HCT116 (cell line): ENCODE measurements around the gene CRYBG2.

Experiments
- CBX3 ChIP-seq: IDR thresholded peaks from 2 replicates; pipeline ENCODE4 v1.6.1; 2012; ENCODE audit warnings: low read depth
- CEBPB ChIP-seq: IDR thresholded peaks from 2 replicates; pipeline ENCODE4 v1.6.1; 2012; ENCODE audit warnings: low read depth
- CTCF ChIP-seq, 3 experiments: fragments of 200-600 bp in 1 of 3; sonication (generic) in 1 of 3; IDR thresholded peaks in 2 of 3; conservative IDR thresholded peaks in 1 of 3; 2 replicates each; pipeline ENCODE4 v1.5.1; 2012 to 2017; ENCODE audit warnings: low read depth in 2 of 3, low read length in 2 of 3, antibody characterized with exemption in 1 of 3, borderline replicate concordance in 1 of 3, control low read depth in 1 of 3, mild to moderate bottlenecking in 1 of 3, mixed read lengths in 1 of 3, mixed run types in 1 of 3, moderate library complexity in 1 of 3; ENCODE audit not compliant: insufficient read depth in 1 of 3
- EGR1 ChIP-seq: IDR thresholded peaks from 2 replicates; pipeline ENCODE4 v1.6.1; 2012; ENCODE audit warnings: low read depth
- EZH2 ChIP-seq: fragments of 200-600 bp; sonication (generic); IDR thresholded peaks from 2 replicates; pipeline ENCODE4 v1.6.1; 2017; ENCODE audit warnings: antibody characterized with exemption, mixed run types
- MAX ChIP-seq: IDR thresholded peaks from 2 replicates; pipeline ENCODE4 v1.6.1; 2012
- POLR2A ChIP-seq: IDR thresholded peaks from 2 replicates; pipeline ENCODE4 v1.7.0; 2011; ENCODE audit warnings: borderline replicate concordance; ENCODE audit not compliant: insufficient read depth, insufficient read length; ENCODE audit errors: extremely low read depth
- POLR2AphosphoS5 ChIP-seq: IDR thresholded peaks from 2 replicates; pipeline ENCODE4 v1.6.1; 2011; ENCODE audit warnings: mild to moderate bottlenecking, low read depth, low read length, moderate library complexity
- RAD21 ChIP-seq: IDR thresholded peaks from 2 replicates; pipeline ENCODE4 v1.6.1; 2012; ENCODE audit warnings: low read depth, mild to moderate bottlenecking
- SP1 ChIP-seq: IDR thresholded peaks from 2 replicates; pipeline ENCODE4 v1.6.1; 2012; ENCODE audit warnings: low read depth
- YY1 ChIP-seq: IDR thresholded peaks from 2 replicates; pipeline ENCODE4 v1.6.1; 2011; ENCODE audit warnings: low read length, low read depth, moderate library complexity, mild to moderate bottlenecking; ENCODE audit not compliant: insufficient replicate concordance; ENCODE audit errors: extremely low read depth
- ZNF274 ChIP-seq: fragments of 200-500 bp; sonication (Bioruptor generic); IDR thresholded peaks from 2 replicates; pipeline ENCODE4 v1.6.1; 2014; ENCODE audit warnings: mild to moderate bottlenecking, low read depth, low read length, inconsistent platforms
- TF ChIP-seq, protein P1 (sequence below): IDR thresholded peaks from 2 replicates; pipeline ENCODE4 v1.6.1; 2012

DNA sequence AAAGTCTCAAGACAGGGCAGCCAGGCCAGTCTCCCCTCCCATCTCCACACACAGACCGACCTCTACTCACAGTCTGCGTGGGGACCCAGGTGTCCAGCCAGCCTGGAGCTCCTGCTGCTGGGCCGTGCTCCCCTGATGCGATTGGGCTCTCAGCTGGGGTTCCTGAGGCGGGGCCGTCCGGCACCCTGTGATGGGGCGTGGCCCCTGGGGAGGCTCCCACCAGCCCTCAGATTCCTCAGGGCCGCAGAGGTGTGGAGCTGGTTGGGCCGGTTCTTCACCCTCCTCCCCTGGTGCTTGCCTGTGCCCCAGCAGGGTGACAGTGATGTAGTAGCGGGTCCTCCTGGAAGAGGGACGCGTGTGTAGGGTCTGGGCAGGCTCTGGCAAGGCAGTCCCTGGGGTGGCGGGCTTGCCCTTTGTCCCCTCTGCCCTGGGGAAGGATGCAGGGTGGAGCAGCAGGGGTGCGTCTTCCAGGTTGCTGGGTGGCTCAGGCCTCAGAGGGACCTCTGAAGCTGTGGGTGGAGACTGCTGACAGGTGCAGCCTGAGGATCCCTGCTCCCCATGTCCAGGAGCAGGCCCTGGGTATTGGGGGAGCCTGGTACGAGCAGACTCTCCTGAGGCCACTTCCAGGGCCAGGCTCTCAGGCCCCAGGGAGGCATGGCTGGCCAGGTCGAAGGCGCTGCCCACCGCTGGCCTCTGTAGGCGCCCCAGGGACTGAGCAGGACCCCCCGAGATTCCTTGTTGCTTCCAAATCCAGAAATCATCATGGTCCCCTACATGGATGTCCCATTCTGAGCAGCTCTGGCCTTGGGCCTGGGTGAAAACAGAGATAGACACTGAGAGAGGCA lies at the start of gene CRYBG2:
- no peak for TF ChIP-seq CTCF (IDR thresholded peaks at IDR 0.05 in 2 of 3, conservative IDR thresholded peaks at IDR 0.05 in 1 of 3; ENCODE audit: borderline replicate concordance in 1 of 3, insufficient read depth in 1 of 3, low read depth in 2 of 3, low read length in 2 of 3)
- TF ChIP-seq, protein P1, sequence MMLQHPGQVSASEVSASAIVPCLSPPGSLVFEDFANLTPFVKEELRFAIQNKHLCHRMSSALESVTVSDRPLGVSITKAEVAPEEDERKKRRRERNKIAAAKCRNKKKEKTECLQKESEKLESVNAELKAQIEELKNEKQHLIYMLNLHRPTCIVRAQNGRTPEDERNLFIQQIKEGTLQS = no peak
- TF ChIP-seq RAD21 = no peak
- TF ChIP-seq YY1 = peak; percentile 55
- no peak for TF ChIP-seq EGR1
- TF ChIP-seq CBX3 = no peak
- TF ChIP-seq MAX = no peak
- TF ChIP-seq SP1 = no peak
- peak; percentile 49; the same call in 1 of the 2 replicates for TF ChIP-seq POLR2AphosphoS5
- TF ChIP-seq POLR2A = no peak
- TF ChIP-seq ZNF274 = no peak
- TF ChIP-seq CEBPB = no peak
- no peak for TF ChIP-seq EZH2
